ENCODE measurements around the gene HOXA6.

Gene HOXA6

GRCh38 chr7:27107391-27108381, 39.9 kb downstream of the HOXA6 start:
- no peak for DNase-seq

- DNase-seq: no peak
Measured at GRCh38 chr7:27106901-27107240, 40.7 kb downstream of the HOXA6 start.

- no peak for DNase-seq
Measured at GRCh38 chr7:27106181-27106900, 41.2 kb downstream of the HOXA6 start.

- DNase-seq: no peak
Measured at GRCh38 chr7:27105301-27106031, 42.1 kb downstream of the HOXA6 start.

GRCh38 chr7:27104341-27105058, 43.1 kb downstream of the HOXA6 start:
- DNase-seq: no peak

GRCh38 chr7:27103489-27104226, 43.9 kb downstream of the HOXA6 start:
- DNase-seq: no peak

GRCh38 chr7:27102581-27103442, 44.8 kb downstream of the HOXA6 start, which contains the start of gene HOXA2:
Gene HOXA2, minus strand, starts transcription at chr7:27102683. Its CDS starts 183 bp downstream, at chr7:27102500.
- DNase-seq: no peak

GRCh38 chr7:27101957-27102580, 45.5 kb downstream of the HOXA6 start:
- no peak for DNase-seq

- no peak for DNase-seq
Measured at GRCh38 chr7:27101171-27101956, 46.2 kb downstream of the HOXA6 start.

GRCh38 chr7:27100694-27101170, 46.8 kb downstream of the HOXA6 start:
- no peak for DNase-seq

GRCh38 chr7:27099453-27100370, 47.9 kb downstream of the HOXA6 start:
- no peak for DNase-seq

- DNase-seq: no peak
Measured at GRCh38 chr7:27098578-27099451, 48.8 kb downstream of the HOXA6 start.

GRCh38 chr7:27097686-27098577, 49.6 kb downstream of the HOXA6 start:
- no peak for DNase-seq

GRCh38 chr7:27096768-27097514, 50.6 kb downstream of the HOXA6 start:
- peak; percentile 35 for DNase-seq

Data from CD4-positive, alpha-beta T cell treated with Interleukin-15 for 1 hour (primary cell).